Omental fat pad (tissue), 4 donors: Measurements from ENCODE around the gene TRAK1. TPM values are rescaled to one million over a fixed set of nuclear protein-coding genes. Genes with fewer than 3 reads are reported as not detected.

Experiments
- ATAC-seq: fragments of 150-250 bp; one replicate; pipeline ENCODE4 v1.9.1; 2016; ENCODE audit warnings: mild to moderate bottlenecking, moderate library complexity; ENCODE audit not compliant: low FRiP score
- DNase-seq: peaks from one replicate; pipeline ENCODE4 v3.0.0-alpha.2; 2019; ENCODE audit warnings: low spot score
- CTCF ChIP-seq, 3 donors: fragments of 450-650 bp; IDR thresholded peaks; one replicate each; pipeline ENCODE4 v1.5.1; 2016 to 2017; ENCODE audit warnings: antibody characterized with exemption in 3 of 3, mild to moderate bottlenecking in 3 of 3, moderate library complexity in 2 of 3
- total RNA-seq, 4 donors: library from RNA; depleted of rRNA; stranded (reverse); fragments of >200 nt; gene quantifications; one replicate each; pipeline ENCODE4 v1.1.0, GENCODE V29; 2016

TRAK1 gene
- total RNA-seq, 4 donors from 2014 or later: 21.4 to 42.9 (median 37.0) TPM

DNA sequence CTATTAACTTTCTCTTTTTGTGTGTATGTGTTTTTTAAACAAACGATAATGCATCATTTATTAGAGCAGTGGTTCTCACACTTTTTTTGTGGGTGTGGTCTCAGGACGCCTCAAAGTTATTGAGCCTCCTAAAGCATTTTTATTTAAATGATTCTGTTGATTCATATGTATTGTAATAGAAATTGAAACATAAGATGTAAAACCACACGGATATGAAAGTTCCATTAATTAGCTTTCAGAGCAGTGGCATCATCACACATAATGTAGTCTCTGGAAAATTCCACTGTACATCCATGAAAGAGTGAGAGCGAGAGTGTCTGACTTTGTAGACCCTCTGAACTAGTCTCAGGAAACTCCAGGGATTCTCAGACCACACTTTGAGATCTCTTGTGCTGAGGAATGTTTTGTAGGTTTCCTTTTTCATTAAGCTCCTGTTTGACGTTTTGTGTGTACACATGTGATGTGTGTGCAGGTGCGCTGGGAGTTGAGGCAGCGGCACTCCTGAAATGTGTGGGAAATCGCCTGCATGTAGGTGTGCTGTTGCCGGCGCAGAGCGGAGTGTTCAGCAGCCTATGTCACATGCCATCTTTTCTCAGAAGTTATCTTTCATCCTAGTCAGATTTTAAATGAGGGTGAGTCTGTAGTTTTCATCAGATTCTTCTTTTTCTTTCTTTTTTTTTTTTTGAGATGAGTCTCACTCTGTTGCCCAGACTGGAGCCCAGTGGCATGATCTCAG, 5.3 kb upstream of the TRAK1 start:
- ATAC-seq (no peak), DNase-seq (no peak)
- TF ChIP-seq CTCF (IDR thresholded peaks at IDR 0.05): no peak

DNA sequence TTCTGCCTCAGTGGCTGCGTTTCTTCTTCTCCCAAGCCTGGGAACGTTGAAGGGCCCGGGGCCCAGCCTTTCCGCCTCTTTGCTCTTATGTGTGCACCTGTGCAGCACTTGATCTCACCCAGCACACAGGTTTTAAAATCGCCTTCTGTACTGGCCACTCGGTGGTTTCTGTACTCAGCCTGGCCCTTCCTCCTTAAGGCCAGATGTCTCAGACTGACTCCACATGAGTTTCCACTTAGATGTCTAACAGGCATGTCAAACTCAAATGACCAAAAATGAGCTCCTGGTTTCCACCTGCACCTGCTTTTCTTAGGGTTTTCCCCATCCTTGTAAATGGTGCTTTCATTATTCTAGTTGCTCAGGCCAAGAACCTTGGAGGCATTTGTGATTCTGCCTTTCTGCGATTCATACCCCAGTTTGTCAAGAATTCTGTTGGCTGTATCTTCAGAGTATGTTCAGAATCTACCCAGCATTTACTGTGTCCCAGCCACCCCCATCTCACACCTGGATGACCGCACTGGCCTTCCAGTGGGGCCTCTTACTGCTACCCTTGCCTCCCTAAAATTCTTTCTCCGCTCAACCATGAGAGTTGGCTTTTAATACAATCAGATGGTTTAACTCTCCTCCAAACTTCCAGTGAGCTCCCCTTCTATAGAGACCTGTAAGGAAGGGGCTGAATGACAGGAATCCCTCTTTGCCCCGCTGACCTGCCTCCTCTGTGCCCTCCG, 2.2 kb upstream of the TRAK1 start:
- ATAC-seq: no peak
- no peak for DNase-seq
- TF ChIP-seq CTCF (IDR thresholded peaks at IDR 0.05): no peak

- DNase-seq (no peak), ATAC-seq (no peak)
- no peak for TF ChIP-seq CTCF (IDR thresholded peaks at IDR 0.05)
Measured at GRCh38 chr3:42092006-42092405, 849 bp downstream of the TRAK1 start.

DNA sequence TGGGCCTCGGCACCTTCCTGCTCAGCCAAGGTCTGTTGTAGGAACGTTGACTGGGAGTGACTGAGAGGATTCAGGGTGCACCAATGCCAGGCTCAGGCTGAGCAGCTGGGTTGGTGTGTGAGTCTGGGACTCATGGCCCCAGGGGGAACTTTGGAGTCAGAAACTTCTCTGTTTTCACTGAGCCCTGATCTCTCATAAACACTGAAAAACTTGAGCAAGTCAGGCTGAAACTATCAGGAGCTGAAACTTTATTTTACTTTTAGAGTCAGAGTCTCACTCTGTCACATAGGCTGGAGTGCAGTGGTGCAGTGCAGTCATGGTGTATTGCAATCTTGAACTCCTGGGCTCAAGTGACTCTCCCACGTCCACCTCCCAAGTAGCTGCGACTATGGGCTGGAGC, 3.0 kb downstream of the TRAK1 start:
- ATAC-seq (no peak), DNase-seq (no peak)
- no peak for TF ChIP-seq CTCF (IDR thresholded peaks at IDR 0.05)

- TF ChIP-seq CTCF (IDR thresholded peaks at IDR 0.05): no peak
- ATAC-seq: no peak
- no peak for DNase-seq
Measured at GRCh38 chr3:42094691-42095391, 3.7 kb downstream of the TRAK1 start.

GRCh38 chr3:42095540-42095939, 4.4 kb downstream of the TRAK1 start:
- no peak for ATAC-seq
- no peak for TF ChIP-seq CTCF (IDR thresholded peaks at IDR 0.05)
- DNase-seq: no peak
